Stimulated activated memory B cell treated with anti-CD40 and anti-IgM and Interleukin-4, amounts not matched to agents 10 μg/mL and 1 μg/mL and 100 μg/mL, for 72 hours (primary cell): ENCODE data around the gene SYT8.
A peak's percentile ranks its signal among the peaks of the same experiment; 100 is the strongest.

Source experiments
- ATAC-seq: fragments of 150-1000 bp; cut with Tn5 transposase; 2 replicates; pipeline ENCODE4 v1.10.0; 2021
- H3K27ac Mint-ChIP-seq: one replicate; pipeline ENCODE4 v1.8.0; 2022; ENCODE audit warnings: mild to moderate bottlenecking, mixed read lengths
- H3K27me3 Mint-ChIP-seq: one replicate; pipeline ENCODE4 v1.8.0; 2022; ENCODE audit warnings: mixed read lengths
- H3K36me3 Mint-ChIP-seq: one replicate; pipeline ENCODE4 v1.8.0; 2022; ENCODE audit warnings: mixed read lengths
- H3K4me1 Mint-ChIP-seq: one replicate; pipeline ENCODE4 v1.8.0; 2022; ENCODE audit warnings: mixed read lengths
- H3K4me3 Mint-ChIP-seq: one replicate; pipeline ENCODE4 v1.8.0; 2022; ENCODE audit warnings: mild to moderate bottlenecking, moderate library complexity, mixed read lengths
- H3K9me3 Mint-ChIP-seq: one replicate; pipeline ENCODE4 v1.8.0; 2022; ENCODE audit warnings: mixed read lengths

The SYT8 gene

GRCh38 chr11:1854949-1855885 lies 20.4 kb downstream of the SYT8 start:
- Mint-ChIP-seq H3K4me3 (peak overlapping the region; percentile 99), H3K27me3 (no peaks in the 10 kb centered on the region), H3K4me1 (peaks cover 43% of the 10 kb centered on the region), H3K27ac (peak overlapping the region; percentile 99), H3K9me3 (no peaks in the 10 kb centered on the region), H3K36me3 (peaks cover 17% of the 10 kb centered on the region)
- peak; percentile 51 for ATAC-seq

GRCh38 chr11:1855886-1856265 lies 21.1 kb downstream of the SYT8 start:
- Mint-ChIP-seq H3K4me1 (peaks cover 36% of the 10 kb centered on the region), H3K4me3 (peak overlapping the region; percentile 99), H3K27me3 (no peaks in the 10 kb centered on the region), H3K27ac (peak overlapping the region; percentile 99), H3K36me3 (peaks cover 17% of the 10 kb centered on the region), H3K9me3 (no peaks in the 10 kb centered on the region)
- no peak for ATAC-seq

- peaks cover 30% of the 10 kb centered on the region for H3K4me1 Mint-ChIP-seq
Measured at GRCh38 chr11:1856306-1857005, 21.7 kb downstream of the SYT8 start.

GRCh38 chr11:1857064-1857463 lies 22.3 kb downstream of the SYT8 start:
- H3K27me3 Mint-ChIP-seq: no peaks in the 10 kb centered on the region
- H3K9me3 Mint-ChIP-seq: no peaks in the 10 kb centered on the region
- no peak overlapping the region for H3K4me3 Mint-ChIP-seq
- H3K4me1 Mint-ChIP-seq: peaks cover 24% of the 10 kb centered on the region
- H3K36me3 Mint-ChIP-seq: peaks cover 17% of the 10 kb centered on the region
- no peak overlapping the region for H3K27ac Mint-ChIP-seq
- no peak for ATAC-seq

More at GRCh38 chr11:1856306-1857005, 21.7 kb downstream of the SYT8 start:
- ATAC-seq: no peak
- Mint-ChIP-seq H3K4me3 (peak overlapping the region; percentile 99), H3K36me3 (peaks cover 17% of the 10 kb centered on the region), H3K9me3 (no peaks in the 10 kb centered on the region), H3K27me3 (no peaks in the 10 kb centered on the region), H3K27ac (peak overlapping the region; percentile 99)

- H3K27me3 Mint-ChIP-seq: no peaks in the 10 kb centered on the region
- no peak overlapping the region for H3K27ac Mint-ChIP-seq
- peaks cover 13% of the 10 kb centered on the region for H3K36me3 Mint-ChIP-seq
- no peaks in the 10 kb centered on the region for H3K9me3 Mint-ChIP-seq
- peaks cover 14% of the 10 kb centered on the region for H3K4me1 Mint-ChIP-seq
- ATAC-seq: no peak
- no peak overlapping the region for H3K4me3 Mint-ChIP-seq
Measured at GRCh38 chr11:1858154-1858553, 23.4 kb downstream of the SYT8 start.

GRCh38 chr11:1858576-1858975 lies 23.8 kb downstream of the SYT8 start:
- Mint-ChIP-seq H3K27me3 (no peaks in the 10 kb centered on the region), H3K4me3 (no peak overlapping the region), H3K36me3 (peaks cover 10% of the 10 kb centered on the region), H3K9me3 (no peaks in the 10 kb centered on the region), H3K4me1 (peaks cover 14% of the 10 kb centered on the region), H3K27ac (no peak overlapping the region)
- ATAC-seq: no peak

GRCh38 chr11:1859004-1859403 lies 24.2 kb downstream of the SYT8 start:
- Mint-ChIP-seq H3K27me3 (no peaks in the 10 kb centered on the region), H3K27ac (no peak overlapping the region), H3K4me3 (no peak overlapping the region), H3K36me3 (peaks cover 6% of the 10 kb centered on the region), H3K9me3 (no peaks in the 10 kb centered on the region), H3K4me1 (peaks cover 14% of the 10 kb centered on the region)
- no peak for ATAC-seq

GRCh38 chr11:1860108-1860507 lies 25.3 kb downstream of the SYT8 start:
- Mint-ChIP-seq H3K4me3 (no peak overlapping the region), H3K27me3 (no peaks in the 10 kb centered on the region), H3K9me3 (no peaks in the 10 kb centered on the region), H3K36me3 (no peaks in the 10 kb centered on the region), H3K27ac (no peak overlapping the region), H3K4me1 (peaks cover 14% of the 10 kb centered on the region)
- ATAC-seq: no peak

- ATAC-seq: no peak
- H3K9me3 Mint-ChIP-seq: no peaks in the 10 kb centered on the region
- H3K4me3 Mint-ChIP-seq: no peak overlapping the region
- H3K36me3 Mint-ChIP-seq: peaks cover 10% of the 10 kb centered on the region
- H3K4me1 Mint-ChIP-seq: no peaks in the 10 kb centered on the region
- H3K27me3 Mint-ChIP-seq: no peaks in the 10 kb centered on the region
- H3K27ac Mint-ChIP-seq: no peak overlapping the region
Measured at GRCh38 chr11:1861435-1862411, 26.9 kb downstream of the SYT8 start.

GRCh38 chr11:1862588-1863351 lies 28.0 kb downstream of the SYT8 start:
- no peak overlapping the region for H3K4me3 Mint-ChIP-seq
- H3K27ac Mint-ChIP-seq: no peak overlapping the region

GRCh38 chr11:1863352-1864216 lies 28.8 kb downstream of the SYT8 start:
- no peaks in the 10 kb centered on the region for H3K4me1 Mint-ChIP-seq
- no peak for ATAC-seq
- peaks cover 10% of the 10 kb centered on the region for H3K36me3 Mint-ChIP-seq
- H3K9me3 Mint-ChIP-seq: no peaks in the 10 kb centered on the region
- no peaks in the 10 kb centered on the region for H3K27me3 Mint-ChIP-seq
- no peak overlapping the region for H3K27ac Mint-ChIP-seq
- H3K4me3 Mint-ChIP-seq: no peak overlapping the region

More at GRCh38 chr11:1862588-1863351, 28.0 kb downstream of the SYT8 start:
- Mint-ChIP-seq H3K27me3 (no peaks in the 10 kb centered on the region), H3K36me3 (peaks cover 10% of the 10 kb centered on the region), H3K9me3 (no peaks in the 10 kb centered on the region), H3K4me1 (no peaks in the 10 kb centered on the region)
- ATAC-seq: no peak

GRCh38 chr11:1864231-1864630 lies 29.4 kb downstream of the SYT8 start:
- ATAC-seq: no peak
- H3K27ac Mint-ChIP-seq: no peak overlapping the region
- no peaks in the 10 kb centered on the region for H3K27me3 Mint-ChIP-seq
- H3K9me3 Mint-ChIP-seq: no peaks in the 10 kb centered on the region
- H3K4me1 Mint-ChIP-seq: no peaks in the 10 kb centered on the region
- no peak overlapping the region for H3K4me3 Mint-ChIP-seq
- peaks cover 16% of the 10 kb centered on the region for H3K36me3 Mint-ChIP-seq

- ATAC-seq: no peak
- Mint-ChIP-seq H3K4me3 (peak overlapping the region; percentile 30), H3K27me3 (no peaks in the 10 kb centered on the region), H3K36me3 (peaks cover 22% of the 10 kb centered on the region), H3K4me1 (no peaks in the 10 kb centered on the region), H3K9me3 (no peaks in the 10 kb centered on the region), H3K27ac (peak overlapping the region; percentile 46)
Measured at GRCh38 chr11:1864831-1865665, 30.3 kb downstream of the SYT8 start.
